A549 (cell line): ENCODE results near the gene RAB13. TPM values are rescaled to one million over a fixed set of nuclear protein-coding genes. Genes with fewer than 3 reads are reported as not detected.

Experiments used
- ATAC-seq, 2 experiments: fragments of 200-7000 bp in 1 of 2; fragments of >200 bp in 1 of 2; cut with Nextera tagmentation in 1 of 2; cut with Tn5 transposase in 1 of 2; 3 replicates each; pipeline versions ENCODE4 v1.8.0 to v1.9.1; 2018 to 2020; ENCODE audit warnings: mild to moderate bottlenecking in 1 of 2, moderate library complexity in 1 of 2
- CTCF ChIA-PET: fragments of 300-600 bp; sonication (Branson Sonifier 250); formaldehyde crosslinking; extraction: SDS; loops from one replicate; lab custom pipeline; 2021; ENCODE audit warnings: antibody characterized with exemption, inconsistent platforms; lab: Yijun Ruan, JAX
- POLR2A ChIA-PET: fragments of 350-600 bp; formaldehyde crosslinking; extraction: SDS; loops from one replicate; lab custom pipeline; 2021; ENCODE audit warnings: antibody characterized with exemption, inconsistent platforms; lab: Yijun Ruan, JAX
- DNase-seq, 2 experiments: peaks; one replicate each; pipeline versions ENCODE4 v3.0.0 to v3.0.0-alpha.2; 2011 to 2016; ENCODE audit warnings: low read depth in 1 of 2, low spot score in 1 of 2
- FAIRE-seq: peaks from 2 replicates; lab custom pipeline; 2011; peaks lifted over from hg19 to GRCh38; lab: Jason Lieb, UNC
- H3K27ac ChIP-seq, 2 experiments: fragments of >200 bp; sonication (Bioruptor Twin); formaldehyde crosslinking; 3 replicates each; pipeline ENCODE4 v1.5.1; 2016 to 2017
- H3K4me1 ChIP-seq: fragments of >200 bp; sonication (Bioruptor Twin); formaldehyde crosslinking; 3 replicates; pipeline ENCODE4 v1.6.1; 2016
- H3K4me2 ChIP-seq: fragments of >200 bp; sonication (Bioruptor Twin); formaldehyde crosslinking; 3 replicates; pipeline ENCODE4 v1.6.1; 2016
- H3K4me3 ChIP-seq: fragments of >200 bp; sonication (Bioruptor Twin); formaldehyde crosslinking; 3 replicates; pipeline ENCODE4 v1.5.1; 2016
- H3K9me3 ChIP-seq: fragments of >200 bp; sonication (Bioruptor Twin); formaldehyde crosslinking; 3 replicates; pipeline ENCODE4 v1.6.1; 2016
- BCL3 ChIP-seq: fragments of >200 bp; sonication (Bioruptor Twin); formaldehyde crosslinking; IDR thresholded peaks from 3 replicates; pipeline ENCODE4 v1.6.1; 2016
- BHLHE40 ChIP-seq: IDR thresholded peaks from 2 replicates; pipeline ENCODE4 v1.6.1; 2012; ENCODE audit warnings: low read depth, low read length, inconsistent platforms
- CBX2 ChIP-seq: fragments of 200-600 bp; sonication (generic); IDR thresholded peaks from 2 replicates; pipeline ENCODE4 v1.6.1; 2016; ENCODE audit warnings: low read depth, mild to moderate bottlenecking, borderline replicate concordance
- EHMT2 ChIP-seq: fragments of 200-600 bp; sonication (generic); IDR thresholded peaks from 2 replicates; pipeline ENCODE4 v1.6.1; 2016; ENCODE audit warnings: antibody characterized with exemption, low read depth, mild to moderate bottlenecking, moderate library complexity
- ESRRA ChIP-seq: fragments of 150-350 bp; IDR thresholded peaks from 2 replicates; pipeline ENCODE4 v1.6.1; 2014; ENCODE audit warnings: mild to moderate bottlenecking, low read length, borderline replicate concordance
- FOXS1 ChIP-seq: fragments of 250-450 bp; sonication (Bioruptor Pico); IDR thresholded peaks from 2 replicates; pipeline ENCODE4 v1.5.0; 2020; ENCODE audit warnings: mild to moderate bottlenecking, moderate library complexity
- HDAC2 ChIP-seq: fragments of 200-600 bp; sonication (generic); IDR thresholded peaks from 2 replicates; pipeline ENCODE4 v1.6.1; 2016
- HOXA7 ChIP-seq: fragments of 250-450 bp; sonication (Bioruptor Pico); IDR thresholded peaks from 2 replicates; pipeline ENCODE4 v1.5.0; 2020; ENCODE audit warnings: mild to moderate bottlenecking, moderate library complexity
- KDM1A ChIP-seq: fragments of 200-600 bp; sonication (generic); IDR thresholded peaks from 2 replicates; pipeline ENCODE4 v1.6.1; 2016; ENCODE audit warnings: low read depth, mild to moderate bottlenecking
- NFE2L2 ChIP-seq: fragments of 150-350 bp; conservative IDR thresholded peaks from 2 replicates; pipeline ENCODE4 v1.6.1; 2014; ENCODE audit warnings: low read length
- NR3C1 ChIP-seq: fragments of >200 bp; sonication (Bioruptor Twin); formaldehyde crosslinking; IDR thresholded peaks from 3 replicates; pipeline ENCODE4 v1.6.1; 2017
- POLR2AphosphoS2 ChIP-seq: conservative IDR thresholded peaks from 2 replicates; pipeline ENCODE4 v1.6.1; 2012; ENCODE audit warnings: low read length, improper control_type of control experiment, inconsistent platforms
- RAD21 ChIP-seq, 2 experiments: fragments of >200 bp in 1 of 2; sonication (Bioruptor Twin) in 1 of 2; formaldehyde crosslinking in 1 of 2; IDR thresholded peaks in 1 of 2; conservative IDR thresholded peaks in 1 of 2; 2 replicates in 1 of 2; 3 replicates in 1 of 2; pipeline ENCODE4 v1.6.1; 2012 to 2018; ENCODE audit warnings: inconsistent platforms in 1 of 2
- RARB ChIP-seq: fragments of 250-450 bp; sonication (Bioruptor Pico); IDR thresholded peaks from 2 replicates; pipeline ENCODE4 v1.8.0; 2021; ENCODE audit warnings: mild to moderate bottlenecking, moderate library complexity
- RCOR1 ChIP-seq: fragments of 150-350 bp; IDR thresholded peaks from 2 replicates; pipeline ENCODE4 v1.6.1; 2014; ENCODE audit warnings: antibody characterized with exemption, low read length, low read depth
- ZC3H11A ChIP-seq: fragments of 450-650 bp; IDR thresholded peaks from 2 replicates; pipeline ENCODE4 v1.6.1; 2014; ENCODE audit warnings: antibody characterized with exemption, mild to moderate bottlenecking
- ZNF302 ChIP-seq: fragments of 250-450 bp; sonication (Bioruptor Pico); IDR thresholded peaks from 2 replicates; pipeline ENCODE4 v1.9.0; 2021; ENCODE audit warnings: inconsistent platforms, mild to moderate bottlenecking, moderate library complexity
- WGBS: methylation state at CpG from one replicate; pipeline ENCODE4 v1.1.6; 2017; ENCODE audit errors: missing lambda C conversion rate; 5-methylcytosine and 5-hydroxymethylcytosine counted together
- polyA plus RNA-seq, 4 experiments: library from polyadenylated mRNA; depleted of rRNA in 3 of 4; stranded (reverse); fragments of >200 nt; fragmentation: RNase III in 1 of 4; extraction: RNeasy Plus Mini Kit Qiagen cat#74134 plus additional on column Dnase treatment in 1 of 4; gene quantifications; 2 replicates in 3 of 4; 3 replicates in 1 of 4; pipeline ENCODE4 v1.2.3, GENCODE V29; 2011 to 2017
- TF ChIP-seq, protein P1 (sequence below): fragments of 150-350 bp; IDR thresholded peaks from 2 replicates; pipeline ENCODE4 v1.6.1; 2014; ENCODE audit warnings: low read depth, mild to moderate bottlenecking, low read length

The RAB13 gene
- polyA plus RNA-seq, 2 of the 4 experiments (the other 2 are of a cell fraction), result 90.9 to 160 TPM

DNA sequence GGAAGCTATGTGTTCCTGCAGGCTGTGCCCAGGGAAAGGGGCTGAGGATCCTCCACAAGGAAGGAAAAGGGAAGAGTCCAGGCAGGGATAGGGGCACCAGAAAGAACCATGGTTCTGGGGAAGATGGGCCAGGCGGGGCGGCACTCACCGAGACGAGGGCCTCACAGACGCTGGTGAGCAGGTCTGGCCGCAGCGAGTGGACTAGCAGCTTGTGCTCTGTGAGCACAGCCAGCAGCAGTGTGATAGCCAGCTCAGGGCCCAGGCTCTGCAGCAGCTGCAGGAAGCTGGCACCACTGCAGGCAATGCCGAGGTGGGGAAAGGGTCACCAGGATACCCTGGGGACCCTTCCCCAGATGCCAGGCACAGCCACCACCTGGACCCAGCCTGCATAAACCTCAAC lies 45.4 kb downstream of the RAB13 start:
- WGBS, result 92% methylated on average over 8 of the region's 8 CpGs
- TF ChIP-seq HOXA7 (no peak), FOXS1 (CRISPR knock-in tag) (no peak), NFE2L2 (no peak), ZNF302 (CRISPR knock-in tag) (no peak), ESRRA (no peak), RCOR1 (no peak), RARB (CRISPR knock-in tag) (no peak), HDAC2 (no peak)
- TF ChIP-seq, protein P1, sequence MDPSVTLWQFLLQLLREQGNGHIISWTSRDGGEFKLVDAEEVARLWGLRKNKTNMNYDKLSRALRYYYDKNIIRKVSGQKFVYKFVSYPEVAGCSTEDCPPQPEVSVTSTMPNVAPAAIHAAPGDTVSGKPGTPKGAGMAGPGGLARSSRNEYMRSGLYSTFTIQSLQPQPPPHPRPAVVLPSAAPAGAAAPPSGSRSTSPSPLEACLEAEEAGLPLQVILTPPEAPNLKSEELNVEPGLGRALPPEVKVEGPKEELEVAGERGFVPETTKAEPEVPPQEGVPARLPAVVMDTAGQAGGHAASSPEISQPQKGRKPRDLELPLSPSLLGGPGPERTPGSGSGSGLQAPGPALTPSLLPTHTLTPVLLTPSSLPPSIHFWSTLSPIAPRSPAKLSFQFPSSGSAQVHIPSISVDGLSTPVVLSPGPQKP, result no peak
- H3K4me2 ChIP-seq, result no peak overlapping the region

DNA sequence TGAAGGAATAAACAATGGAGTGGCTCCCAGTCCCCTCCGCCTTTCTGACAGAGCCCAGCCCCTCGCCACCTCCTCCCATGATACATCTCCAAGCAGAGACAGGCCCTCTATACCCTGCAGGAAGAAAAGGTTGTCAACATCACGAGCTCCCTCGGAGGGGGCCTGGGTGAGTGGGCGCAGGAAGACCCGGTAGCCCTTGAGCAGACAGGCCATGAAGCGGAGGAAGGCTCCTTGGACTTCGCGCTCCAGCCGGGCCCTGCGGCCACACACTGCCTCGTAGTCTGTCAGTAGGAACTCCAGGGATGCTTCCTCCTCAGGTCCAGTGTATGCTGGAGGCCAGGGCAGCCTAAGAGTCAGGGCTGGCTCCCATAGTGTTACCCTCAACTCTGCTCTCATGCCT lies 46.7 kb downstream of the RAB13 start:
- TF ChIP-seq RAD21 (conservative IDR thresholded peaks at IDR 0.05 in 1 of 2, IDR thresholded peaks at IDR 0.05 in 1 of 2) (no peak), KDM1A (no peak), CBX2 (no peak), ZC3H11A (no peak)
- DNase-seq (no peak), FAIRE-seq (no peak), ATAC-seq (peak in 1 of 2 experiments; percentile 13; a peak in 2 of 6 replicates)
- Histone ChIP-seq H3K9me3 (no peaks in the 10 kb centered on the region), H3K4me1 (0 out of 3 replicates have a peak, but pooled peaks cover 3% of the 10 kb centered on the region), H3K4me2 (no peak overlapping the region), H3K27ac (no peak overlapping the region), H3K4me3 (no peak overlapping the region)
- CTCF ChIA-PET, result interaction anchor here (0.5 to 1.6 kb wide), 5 partner anchors 16 to 490 kb away, joined by 3 to 6 read pairs (median 4); partner anchors contain the start of gene RAB13
- WGBS, result 97% methylated on average over 12 of the region's 12 CpGs
- POLR2A ChIA-PET, result no interaction called here

More for the DNA sequence above, 45.4 kb downstream of the RAB13 start:
- no peak for DNase-seq
- ChIA-PET POLR2A (interaction anchor here (1.3 kb wide), 1 partner anchor 50 kb away, joined by 4 read pairs; the partner anchor contains the start of gene RPS27), CTCF (interaction anchor here (0.6 to 3.2 kb wide), 4 partner anchors 14 to 46 kb away, joined by 3 to 16 read pairs (median 4); partner anchors contain the start of gene RAB13)
- no peak overlapping the region for H3K27ac ChIP-seq
- H3K4me1 ChIP-seq, result peaks cover 11% of the 10 kb centered on the region; the same call in 1 of the 3 replicates
- H3K4me3 ChIP-seq, result no peak overlapping the region
- ATAC-seq, result no peak
- no peak for FAIRE-seq
- no peaks in the 10 kb centered on the region for H3K9me3 ChIP-seq

DNA sequence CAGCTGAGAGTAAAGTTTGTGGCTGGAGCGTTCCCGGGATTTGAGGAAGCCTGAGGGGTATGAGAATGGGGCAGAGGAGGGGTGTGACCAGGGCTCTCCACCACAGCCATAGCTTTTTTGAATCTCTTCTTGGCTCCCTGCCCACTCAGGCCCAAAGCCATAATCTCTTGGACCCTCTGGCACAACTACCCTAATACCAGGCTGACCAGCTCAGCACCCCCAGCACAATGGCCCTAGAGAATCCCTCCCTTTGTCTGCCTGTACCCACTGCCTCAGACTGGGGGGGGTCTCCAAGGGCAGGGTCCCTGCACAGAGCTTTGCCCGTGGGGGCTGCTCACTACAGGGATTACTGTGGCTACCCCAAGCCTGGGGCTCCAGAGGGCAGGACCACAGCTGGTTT lies 47.1 kb downstream of the RAB13 start:
- WGBS, result 90% methylated on average over 3 of the region's 3 CpGs
- no peaks in the 10 kb centered on the region for H3K4me1 ChIP-seq
- H3K4me2 ChIP-seq, result no peak overlapping the region
- ChIA-PET CTCF (interaction anchor here (0.5 to 1.6 kb wide), 5 partner anchors 16 to 489 kb away, joined by 3 to 6 read pairs (median 4); partner anchors contain the start of gene RAB13), POLR2A (no interaction called here)
- ATAC-seq (no peak), FAIRE-seq (no peak), DNase-seq (no peak)
- H3K9me3 ChIP-seq, result no peaks in the 10 kb centered on the region
- TF ChIP-seq BHLHE40 (no peak), POLR2AphosphoS2 (no peak), EHMT2 (no peak)
- no peak overlapping the region for H3K27ac ChIP-seq
- no peak overlapping the region for H3K4me3 ChIP-seq

- Histone ChIP-seq H3K4me3 (no peak overlapping the region), H3K27ac (no peak overlapping the region), H3K9me3 (no peaks in the 10 kb centered on the region), H3K4me1 (no peaks in the 10 kb centered on the region), H3K4me2 (no peak overlapping the region)
- DNase-seq (no peak), FAIRE-seq (no peak), ATAC-seq (no peak)
- 96% methylated on average over 10 of the region's 10 CpGs for WGBS
- TF ChIP-seq POLR2AphosphoS2, result no peak
- TF ChIP-seq RAD21 (conservative IDR thresholded peaks at IDR 0.05 in 1 of 2, IDR thresholded peaks at IDR 0.05 in 1 of 2), result no peak
- TF ChIP-seq HOXA7, result no peak
- no peak for TF ChIP-seq BCL3
- TF ChIP-seq HDAC2, result no peak
- no peak for TF ChIP-seq RCOR1
- no peak for TF ChIP-seq NR3C1
- POLR2A ChIA-PET, result no interaction called here
- CTCF ChIA-PET, result interaction anchor here (0.8 to 1.1 kb wide), 5 partner anchors 8 to 127 kb away, joined by 3 to 7 read pairs (median 3); partner anchors contain the start of genes DENND4B and RAB13
Observed at GRCh38 chr1:153937331-153937730, 48.8 kb downstream of the RAB13 start.
